HG03558 (cell line): Measurements from ENCODE around the gene AJM1.
"Not testable (repeated sequence)": the region's sequence is repeated elsewhere in the genome, so short reads cannot be mapped to it uniquely, and the experiment has no call there.

Experiments
- ATAC-seq: cut with Tn5 transposase; IDR thresholded peaks from one replicate; pipeline ENCODE4 v1.9.1; 2021; ENCODE audit warnings: moderate number of reproducible peaks; ENCODE audit not compliant: unreplicated experiment; ENCODE audit errors: extremely low read depth

Gene AJM1

DNA sequence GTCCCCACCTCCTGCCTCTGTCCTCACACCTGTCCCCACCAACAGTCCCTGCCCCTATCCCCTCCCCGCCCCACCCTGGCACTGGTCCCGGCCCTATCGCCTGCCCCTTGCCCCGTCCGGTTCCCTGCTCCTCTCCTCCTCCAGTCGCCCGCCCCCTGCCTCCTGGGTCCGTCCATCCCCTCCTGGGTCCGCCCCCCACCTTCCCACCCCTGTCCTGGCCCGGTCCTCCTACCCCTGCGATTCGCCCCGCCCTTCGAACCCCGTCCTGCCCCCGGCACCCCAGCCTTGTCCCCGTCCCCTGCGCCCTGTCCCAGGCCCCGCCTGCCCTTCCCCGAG lies 23.5 kb downstream of the AJM1 start:
- ATAC-seq = no peak

DNA sequence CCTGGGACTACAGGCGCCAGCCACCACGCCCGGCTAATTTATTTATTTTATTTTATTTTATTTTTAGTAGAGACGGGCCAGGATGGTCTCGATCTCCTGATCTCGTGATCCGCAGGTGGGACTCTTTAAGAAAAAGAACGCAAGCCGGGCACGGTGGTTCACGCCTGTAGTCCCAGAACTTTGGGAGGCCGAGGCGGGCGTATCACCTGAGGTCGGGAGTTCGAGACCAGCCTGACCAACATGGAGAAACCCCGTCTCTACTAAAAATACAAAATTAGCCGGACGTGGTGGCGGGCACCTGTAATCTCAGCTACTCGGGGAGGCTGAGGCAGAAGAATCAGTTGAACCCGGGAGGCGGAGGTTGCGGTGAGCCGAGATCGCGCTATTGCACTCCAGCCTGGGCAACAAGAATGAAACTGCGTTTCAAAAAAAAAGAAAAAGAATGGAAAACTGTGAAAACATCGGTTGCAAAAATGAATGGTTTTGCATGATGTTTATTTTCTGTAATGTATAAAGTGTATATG lies 24.7 kb downstream of the AJM1 start:
- ATAC-seq = not testable (repeated sequence)

DNA sequence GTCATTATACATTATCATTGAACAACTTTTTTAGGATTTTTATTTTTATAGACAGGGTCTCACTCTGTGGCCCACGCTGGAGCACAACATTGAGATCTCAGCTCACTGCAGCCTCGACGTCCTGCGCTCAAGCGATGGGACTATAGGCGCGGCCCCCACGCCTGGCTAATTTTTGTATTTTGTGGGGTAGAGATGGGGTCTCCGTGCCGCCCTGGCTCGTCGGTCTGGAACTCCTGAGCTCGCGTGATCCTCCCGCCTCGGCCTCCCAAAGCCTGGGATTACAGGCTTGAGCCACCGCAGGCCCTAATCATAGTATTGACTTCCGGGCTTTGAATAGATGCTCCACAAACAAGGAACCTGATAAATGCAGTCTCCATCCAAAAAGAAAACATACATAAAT lies 25.2 kb downstream of the AJM1 start:
- ATAC-seq = no peak

DNA sequence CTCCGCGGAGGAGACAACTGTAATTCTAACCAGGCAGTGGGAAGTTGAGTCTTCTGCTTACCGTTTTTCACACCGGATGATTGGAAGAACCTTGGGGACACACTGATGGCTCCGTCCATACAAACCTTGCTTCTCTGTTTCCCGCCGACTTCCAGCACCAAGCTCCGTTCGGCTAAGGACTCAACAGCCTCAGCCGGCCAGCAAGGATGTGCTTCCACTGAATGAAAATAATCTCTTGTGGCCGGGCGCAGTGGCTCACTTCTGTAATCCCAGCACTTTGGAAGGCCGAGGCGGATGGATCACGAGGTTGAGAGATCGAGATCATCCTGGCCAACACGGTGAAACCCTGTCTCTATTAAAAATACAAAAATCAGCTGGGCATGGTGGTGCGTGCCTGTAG lies 25.6 kb downstream of the AJM1 start:
- ATAC-seq = no peak

DNA sequence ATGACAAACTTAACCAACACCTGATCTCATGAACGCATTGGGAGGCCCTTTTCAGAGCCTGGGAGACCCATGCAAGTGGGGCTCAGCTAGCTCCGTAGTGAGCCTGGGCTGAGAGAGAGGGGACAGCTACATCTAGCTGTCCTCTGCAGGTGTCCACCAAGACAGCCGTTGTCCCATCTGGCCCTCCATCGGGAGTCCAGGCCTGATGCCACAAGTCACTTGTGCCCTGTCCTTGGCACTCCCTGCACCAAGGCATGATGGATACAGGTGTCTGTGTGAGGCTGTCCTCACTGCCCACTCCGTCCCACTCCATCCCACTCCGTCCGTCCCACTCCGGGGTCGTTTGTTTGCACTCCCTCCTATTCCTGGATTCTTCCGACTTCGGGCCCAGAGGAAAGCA lies 26.4 kb downstream of the AJM1 start:
- ATAC-seq = no peak

DNA sequence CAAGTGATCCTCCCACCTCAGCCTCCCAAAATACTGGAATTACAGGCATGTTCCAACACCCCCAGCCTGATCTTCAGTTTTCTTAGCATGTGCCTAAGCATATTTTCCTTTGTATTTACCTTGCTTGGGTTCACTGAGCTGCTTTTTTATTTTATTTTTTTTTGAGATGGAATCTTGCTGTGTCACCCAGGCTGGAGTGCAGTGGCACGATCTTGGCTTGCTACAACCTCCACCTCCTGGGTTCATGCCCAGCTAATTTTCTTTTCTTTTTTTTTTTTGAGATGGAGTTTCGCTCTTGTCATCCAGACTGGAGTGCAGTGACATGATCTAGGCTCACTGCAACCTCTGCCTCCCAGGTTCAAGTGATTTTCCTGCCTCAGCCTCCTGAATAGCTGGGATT lies 27.3 kb downstream of the AJM1 start:
- ATAC-seq = not testable (repeated sequence)

DNA sequence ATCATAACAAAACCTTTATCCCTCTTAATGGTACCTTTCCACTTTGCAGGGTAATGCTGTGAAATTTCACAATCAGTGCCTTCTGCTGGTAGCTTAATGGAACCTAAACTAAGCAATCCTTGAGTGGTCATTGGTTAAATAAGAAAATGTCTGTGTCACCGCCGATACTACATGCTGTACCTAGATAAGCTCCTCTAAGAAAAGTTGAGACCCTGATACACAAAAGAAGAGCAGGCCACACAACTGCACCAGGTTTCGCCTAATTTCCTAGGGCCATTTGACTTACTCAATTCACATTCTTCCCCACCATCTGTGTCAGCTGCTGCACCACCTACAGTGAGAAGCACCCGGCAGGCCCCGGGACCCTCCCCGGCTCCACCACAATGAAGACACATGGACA lies 32.9 kb downstream of the AJM1 start:
- ATAC-seq = no peak

DNA sequence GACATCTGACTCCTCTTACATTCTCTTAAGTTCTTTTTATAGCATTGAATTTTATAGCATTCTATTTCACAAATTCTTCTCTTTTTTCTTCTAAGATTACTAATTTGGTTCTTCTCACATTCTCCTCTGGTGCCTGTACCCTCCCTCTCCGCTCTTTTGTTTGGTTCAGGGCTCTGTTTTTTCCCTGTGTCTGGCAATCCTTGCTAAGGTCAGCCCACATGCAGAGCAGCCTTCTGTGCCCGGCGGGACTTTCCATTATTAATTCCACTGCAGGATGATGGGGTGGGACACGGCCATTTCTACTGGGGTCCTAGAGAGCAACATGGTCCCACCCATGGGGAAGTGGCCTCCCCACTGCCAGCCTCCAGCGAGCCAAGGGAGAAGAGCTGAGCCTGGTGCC lies 34.2 kb downstream of the AJM1 start:
- ATAC-seq = no peak

DNA sequence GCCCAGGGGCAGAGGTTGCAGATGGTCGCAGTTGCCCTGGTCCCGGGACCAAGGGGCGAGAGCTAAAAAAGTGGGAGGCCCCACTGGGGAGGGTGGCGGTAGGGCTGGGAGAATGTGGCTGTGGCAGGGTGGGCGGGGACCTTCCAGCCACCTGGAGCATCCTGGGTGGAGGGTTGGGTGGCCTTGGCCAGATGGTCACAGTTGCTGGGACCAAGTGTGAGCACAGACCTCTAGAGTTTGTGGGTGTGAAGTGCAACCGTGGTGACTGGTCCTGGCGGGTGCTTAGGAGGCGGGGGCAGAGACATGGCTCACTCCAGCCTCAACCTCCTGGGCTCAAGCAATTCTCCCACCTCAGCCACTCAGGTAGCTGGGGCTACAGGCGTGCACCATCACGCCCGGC lies 38.4 kb downstream of the AJM1 start:
- ATAC-seq = no peak

DNA sequence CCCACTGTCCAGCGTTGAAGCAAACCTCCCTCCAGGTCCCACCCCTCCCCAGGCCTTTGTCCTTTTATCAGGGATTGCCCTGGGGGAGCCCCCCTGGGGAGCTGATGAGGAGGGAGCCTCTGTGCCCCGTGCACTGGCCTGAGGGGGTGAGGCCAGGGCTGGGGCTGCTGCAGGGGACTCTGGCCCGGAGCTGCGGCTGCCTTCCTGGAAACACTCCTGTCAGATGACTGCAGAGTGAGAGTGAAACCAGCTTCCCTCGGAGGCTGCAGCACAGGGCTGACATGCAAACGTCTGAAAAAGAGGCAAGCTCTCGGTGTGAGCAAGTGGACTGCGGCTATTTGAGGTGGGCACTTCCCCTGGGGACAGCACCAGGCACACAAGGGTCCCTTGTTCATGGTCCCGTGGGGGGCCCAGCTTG lies 39.4 kb downstream of the AJM1 start:
- ATAC-seq = no peak

DNA sequence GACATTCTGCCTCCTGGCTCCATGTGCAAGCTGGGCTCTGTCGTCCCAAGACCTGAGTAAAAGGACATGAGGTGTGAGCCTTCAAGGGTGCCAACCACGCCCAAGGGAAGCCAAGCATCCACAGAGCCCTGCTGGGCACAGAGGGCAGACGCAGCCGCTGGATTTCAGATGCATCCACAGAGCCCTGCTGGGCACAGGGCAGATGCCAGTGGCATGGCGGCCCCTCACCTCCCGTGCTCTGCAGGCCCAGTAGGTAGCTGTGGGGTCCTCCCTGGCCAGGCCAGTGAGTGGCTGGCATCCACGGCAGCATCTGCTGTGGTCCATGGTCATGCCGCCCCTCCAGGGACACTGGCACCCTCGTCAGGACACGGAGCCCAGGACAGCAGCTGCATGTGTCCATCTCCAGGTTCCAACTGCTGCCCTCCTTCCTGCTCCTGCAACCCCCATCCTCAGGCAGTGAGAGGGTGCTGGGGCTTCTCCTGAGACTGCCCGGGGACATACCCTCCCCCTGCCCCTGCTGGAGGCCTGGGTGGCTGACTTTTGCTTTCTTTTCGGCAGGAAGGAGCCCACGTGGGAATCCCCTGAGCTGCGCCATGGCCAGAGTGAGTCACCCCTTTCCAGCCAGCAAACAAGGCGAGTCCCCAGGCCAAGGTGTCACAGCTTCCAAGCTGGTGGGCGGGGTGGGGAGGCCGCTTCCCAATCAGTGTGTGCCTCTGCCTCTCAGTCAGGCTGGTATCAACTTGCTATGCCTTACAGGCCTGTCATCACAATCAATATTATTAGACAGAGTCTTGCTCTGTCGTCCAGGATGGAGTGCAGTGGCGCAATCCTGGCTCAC lies 40.0 kb downstream of the AJM1 start:
- no peak for ATAC-seq

DNA sequence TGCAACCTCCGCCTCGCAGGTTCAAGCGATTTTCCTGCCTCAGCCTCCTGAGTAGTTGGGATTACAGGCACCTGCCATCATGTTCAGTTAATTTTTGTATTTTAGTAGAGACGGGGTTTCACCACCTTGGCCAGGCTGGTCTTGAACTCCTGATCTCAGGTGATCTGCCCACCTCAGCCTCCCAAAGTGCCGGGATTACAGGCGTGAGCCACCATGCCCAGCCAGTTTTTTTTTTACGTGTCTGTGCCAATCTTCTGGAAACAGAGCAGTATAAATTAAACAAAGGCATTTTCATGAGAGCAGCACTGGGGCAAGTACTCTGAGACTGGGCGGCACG lies 40.6 kb downstream of the AJM1 start:
- not testable (repeated sequence) for ATAC-seq

DNA sequence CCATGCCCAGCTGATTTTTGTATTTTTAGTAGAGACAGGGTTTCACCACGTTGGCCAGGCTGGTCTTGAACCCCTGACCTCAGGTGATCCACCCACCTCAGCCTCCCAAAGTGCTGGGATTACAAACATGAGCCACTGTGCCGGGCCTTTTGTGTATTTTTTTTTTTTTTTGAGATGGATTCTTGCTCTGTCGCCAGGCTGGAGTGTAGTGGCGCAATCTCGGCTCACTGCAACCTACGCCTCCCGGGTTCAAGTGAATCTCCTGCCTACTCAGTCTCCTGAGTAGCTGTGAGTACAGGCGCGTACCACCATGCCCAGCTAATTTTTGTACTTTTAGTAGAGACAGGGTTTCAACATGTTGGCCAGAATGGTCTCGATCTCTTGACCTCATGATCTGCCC lies 41.4 kb downstream of the AJM1 start:
- not testable (repeated sequence) for ATAC-seq

DNA sequence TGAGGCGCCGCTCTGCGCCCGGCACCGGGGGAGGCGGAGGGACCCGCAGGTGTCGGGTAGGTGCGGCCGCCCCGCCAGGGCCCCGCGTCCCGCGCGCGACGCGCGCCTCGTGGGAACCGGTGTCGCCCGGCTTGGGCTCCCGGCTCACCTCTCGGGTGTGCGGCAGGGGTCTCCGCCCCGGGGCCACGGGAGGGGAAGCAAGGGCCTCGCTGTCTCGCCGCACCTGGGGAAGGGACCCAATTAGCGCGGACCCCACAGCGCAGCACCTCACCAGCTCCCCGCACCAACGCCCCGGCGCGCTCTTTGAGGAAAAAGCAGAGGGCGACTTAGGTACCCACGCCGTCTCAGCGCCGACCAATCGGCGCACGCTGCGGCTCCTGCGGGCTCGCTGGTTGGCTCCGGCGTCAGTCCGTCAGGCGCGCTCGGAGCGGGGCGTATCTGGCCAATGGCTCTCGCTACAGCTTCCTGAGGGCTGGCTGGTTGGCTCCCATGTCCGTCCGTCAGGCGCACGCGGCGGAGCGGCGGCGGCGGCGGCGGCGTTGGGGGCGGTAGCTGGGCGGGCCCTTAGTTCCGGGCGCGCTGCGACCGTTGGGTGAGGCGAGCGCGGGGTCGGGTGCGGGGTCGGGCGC lies 43.8 kb downstream of the AJM1 start, which contains the start of gene TRAF2:
Gene TRAF2 (plus strand): TSS at position 567 of the 629 bp plus-strand sequence. CDS start 12,225 bp downstream, outside the sequence.
- ATAC-seq = peak; percentile 69

DNA sequence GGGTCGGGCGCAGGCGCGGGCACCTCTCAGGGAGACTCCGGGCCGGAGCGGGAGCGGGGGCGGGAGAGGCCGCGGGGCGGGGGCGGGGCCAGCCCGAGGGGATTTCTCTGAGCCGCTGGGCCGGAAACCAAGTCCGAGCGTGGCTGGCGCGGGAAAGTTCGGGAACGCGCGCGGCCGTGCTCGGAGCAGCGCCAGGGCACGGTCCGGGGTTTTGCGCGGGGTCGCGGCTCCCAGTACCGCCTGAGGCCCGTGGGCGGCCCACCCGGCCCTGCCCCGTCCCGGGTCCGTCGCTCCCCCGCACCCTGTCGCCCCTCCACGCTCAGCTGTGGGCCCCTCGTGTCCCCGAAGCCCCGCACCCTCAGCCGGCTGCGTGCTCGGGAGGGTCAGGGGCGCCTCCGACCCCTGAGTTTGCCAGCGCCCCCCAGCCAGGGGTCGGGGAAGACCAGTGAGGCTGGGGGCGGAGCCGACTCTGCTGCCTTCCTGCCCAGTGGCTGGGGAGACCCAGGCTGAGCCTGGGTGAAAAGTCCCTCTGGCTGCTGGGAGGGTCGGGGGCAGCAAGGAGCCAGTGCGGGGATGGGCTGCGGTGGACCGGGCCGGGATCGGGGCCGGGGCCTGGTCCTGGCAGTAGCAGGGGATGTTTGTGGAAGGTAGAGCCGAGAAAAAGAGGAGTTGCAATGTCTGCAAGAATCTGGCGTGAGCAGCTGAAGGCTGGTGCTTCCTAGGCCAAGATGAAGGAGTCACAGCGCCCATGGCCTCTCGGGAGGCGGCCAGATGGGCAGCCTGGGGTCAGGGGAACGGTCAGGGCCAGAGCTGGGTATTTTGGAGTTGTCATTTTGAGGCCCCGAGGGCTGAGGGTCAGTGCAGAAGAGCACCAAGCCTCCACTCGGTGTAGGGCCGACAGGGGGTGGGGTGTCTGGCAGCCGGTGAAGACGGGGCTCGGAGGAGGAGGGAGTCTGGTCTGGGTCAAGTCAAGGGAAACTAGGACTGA lies 44.6 kb downstream of the AJM1 start:
- no peak for ATAC-seq

DNA sequence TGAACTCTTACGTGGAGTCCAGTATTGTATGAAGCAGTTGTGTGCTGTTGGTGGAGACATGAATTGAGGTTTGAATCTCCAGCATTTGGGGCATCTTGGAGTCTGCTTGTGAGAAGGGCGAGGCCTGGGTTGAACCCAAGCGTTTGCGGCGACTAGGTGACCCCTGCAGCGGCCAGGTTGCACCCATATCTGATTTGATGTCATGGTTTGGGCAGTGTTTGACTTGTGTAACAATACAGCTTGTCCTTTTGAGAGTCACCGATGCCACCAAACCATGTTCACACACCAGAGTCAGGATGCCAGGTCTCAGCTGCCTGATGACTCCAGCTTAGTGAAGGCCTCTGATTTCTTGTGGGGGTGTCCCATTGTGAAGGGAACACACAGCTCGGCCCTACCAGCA lies 46.2 kb downstream of the AJM1 start:
- ATAC-seq = no peak

DNA sequence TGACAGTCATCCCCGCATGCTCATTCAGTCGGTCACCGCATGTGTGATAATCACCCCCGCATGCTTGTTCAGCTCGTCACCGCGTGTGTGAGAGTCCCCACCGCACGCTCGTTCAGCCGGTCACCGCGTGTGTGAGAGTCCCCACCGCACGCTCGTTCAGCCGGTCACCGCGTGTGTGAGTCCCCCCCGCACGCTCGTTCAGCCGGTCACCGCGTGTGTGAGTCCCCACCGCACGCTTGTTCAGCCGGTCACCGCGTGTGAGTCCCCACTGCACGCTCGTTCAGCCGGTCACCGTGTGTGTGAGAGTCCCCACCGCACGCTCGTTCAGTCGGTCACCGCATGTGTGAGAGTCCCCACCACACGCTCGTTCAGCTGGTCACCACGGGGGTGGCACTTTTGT lies 47.6 kb downstream of the AJM1 start:
- no peak for ATAC-seq

DNA sequence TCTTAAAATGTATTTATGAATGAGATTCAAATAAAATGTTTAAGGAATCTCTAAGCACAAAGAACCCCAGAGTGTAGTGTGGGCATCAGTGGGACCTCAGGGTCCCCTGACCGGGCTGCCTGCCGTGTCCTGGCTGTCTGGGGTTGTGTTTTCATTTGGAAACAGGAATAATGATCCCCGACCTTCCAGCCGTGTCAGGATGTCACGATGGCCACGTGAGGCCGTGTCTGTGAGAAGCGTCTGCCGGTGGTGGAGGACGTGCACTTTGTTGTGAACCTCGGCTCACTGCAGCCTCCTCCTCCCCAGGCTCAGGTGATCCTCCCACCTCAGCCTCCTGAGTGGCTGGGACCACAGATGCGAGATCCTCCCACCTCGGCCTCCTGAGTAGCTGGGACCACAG lies 48.4 kb downstream of the AJM1 start:
- ATAC-seq = no peak
